Gastroesophageal sphincter (tissue), 4 donors: ENCODE data around the gene MSRB2. TPM values are rescaled to one million over a fixed set of nuclear protein-coding genes. Genes with fewer than 3 reads are reported as not detected.

Experiments used
- ATAC-seq: fragments of 150-250 bp; one replicate; pipeline ENCODE4 v1.9.1; 2016; ENCODE audit warnings: mild to moderate bottlenecking, moderate library complexity
- H3K27ac ChIP-seq, 4 donors: fragments of 200-600 bp; sonication (generic) in 3 of 4; 1 replicate in 3 of 4; 2 replicates in 1 of 4; pipeline ENCODE4 v1.5.1; 2016 to 2019
- H3K27me3 ChIP-seq: fragments of 200-600 bp; sonication (generic); one replicate; pipeline ENCODE4 v1.5.1; 2019
- H3K36me3 ChIP-seq, 2 donors: fragments of 200-600 bp; sonication (generic); one replicate each; pipeline ENCODE4 v1.5.1; 2019; ENCODE audit warnings: control low read depth in 1 of 2
- H3K4me1 ChIP-seq, 3 donors: fragments of 200-600 bp; sonication (generic); 1 replicate in 2 of 3; 2 replicates in 1 of 3; pipeline ENCODE4 v1.5.1; 2016 to 2019; ENCODE audit warnings: control low read depth in 2 of 3
- H3K4me3 ChIP-seq, 2 donors: fragments of 200-600 bp; sonication (generic); one replicate each; pipeline ENCODE4 v1.5.1; 2019; ENCODE audit warnings: mild to moderate bottlenecking in 1 of 2, moderate library complexity in 1 of 2
- H3K9me3 ChIP-seq, 3 donors: fragments of 200-600 bp; sonication (generic); one replicate each; pipeline ENCODE4 v1.5.1; 2017 to 2019; ENCODE audit warnings: control low read depth in 2 of 3
- EP300 ChIP-seq: sonication (generic); formaldehyde crosslinking; IDR thresholded peaks from one replicate; pipeline ENCODE4 v1.6.1; 2017; ENCODE audit warnings: antibody characterized with exemption, mild to moderate bottlenecking
- POLR2A ChIP-seq, 2 donors: fragments of 450-650 bp; IDR thresholded peaks; one replicate each; pipeline ENCODE4 v1.6.1; 2017; ENCODE audit warnings: antibody characterized with exemption in 2 of 2, mild to moderate bottlenecking in 2 of 2, moderate library complexity in 1 of 2
- POLR2AphosphoS5 ChIP-seq: sonication (generic); formaldehyde crosslinking; IDR thresholded peaks from one replicate; pipeline ENCODE4 v1.6.1; 2017; ENCODE audit warnings: antibody characterized with exemption
- whole genome bisulfite sequencing, 2 donors: methylation state at CpG; one replicate each; pipeline ENCODE4 v1.1.5; 2018; ENCODE audit warnings: low coverage in 1 of 2; 5-methylcytosine and 5-hydroxymethylcytosine counted together
- total RNA-seq, 4 donors: library from RNA; depleted of rRNA; stranded (reverse); fragments of >200 nt; gene quantifications; one replicate each; pipeline ENCODE4 v1.1.0, GENCODE V29; 2016
- TF ChIP-seq, protein P1 (sequence below), 4 experiments: fragments of 200-600 bp in 2 of 4; fragments of 450-650 bp in 2 of 4; sonication (generic) in 1 of 4; IDR thresholded peaks; one replicate each; pipeline ENCODE4 v1.5.1; 2017 to 2019; ENCODE audit warnings: antibody characterized with exemption in 4 of 4, mild to moderate bottlenecking in 2 of 4, moderate library complexity in 2 of 4

Gene MSRB2
- total RNA-seq, 4 donors from 2014 or later: 37.3 to 54.9 (median 42.8) TPM

GRCh38 chr10:23136462-23136861 lies 41.1 kb downstream of the MSRB2 start:
- peaks cover 0 to 5% of the 10 kb centered on the region in 2 donors for H3K36me3 ChIP-seq
- H3K4me1 ChIP-seq: no peaks in the 10 kb centered on the region
- H3K27me3 ChIP-seq: no peaks in the 10 kb centered on the region
- H3K4me3 ChIP-seq: no peak overlapping the region
- TF ChIP-seq EP300: no peak
- TF ChIP-seq, protein P1, sequence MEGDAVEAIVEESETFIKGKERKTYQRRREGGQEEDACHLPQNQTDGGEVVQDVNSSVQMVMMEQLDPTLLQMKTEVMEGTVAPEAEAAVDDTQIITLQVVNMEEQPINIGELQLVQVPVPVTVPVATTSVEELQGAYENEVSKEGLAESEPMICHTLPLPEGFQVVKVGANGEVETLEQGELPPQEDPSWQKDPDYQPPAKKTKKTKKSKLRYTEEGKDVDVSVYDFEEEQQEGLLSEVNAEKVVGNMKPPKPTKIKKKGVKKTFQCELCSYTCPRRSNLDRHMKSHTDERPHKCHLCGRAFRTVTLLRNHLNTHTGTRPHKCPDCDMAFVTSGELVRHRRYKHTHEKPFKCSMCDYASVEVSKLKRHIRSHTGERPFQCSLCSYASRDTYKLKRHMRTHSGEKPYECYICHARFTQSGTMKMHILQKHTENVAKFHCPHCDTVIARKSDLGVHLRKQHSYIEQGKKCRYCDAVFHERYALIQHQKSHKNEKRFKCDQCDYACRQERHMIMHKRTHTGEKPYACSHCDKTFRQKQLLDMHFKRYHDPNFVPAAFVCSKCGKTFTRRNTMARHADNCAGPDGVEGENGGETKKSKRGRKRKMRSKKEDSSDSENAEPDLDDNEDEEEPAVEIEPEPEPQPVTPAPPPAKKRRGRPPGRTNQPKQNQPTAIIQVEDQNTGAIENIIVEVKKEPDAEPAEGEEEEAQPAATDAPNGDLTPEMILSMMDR (IDR thresholded peaks at IDR 0.05): no peak
- no peak for TF ChIP-seq POLR2A (IDR thresholded peaks at IDR 0.05)
- no peak for TF ChIP-seq POLR2AphosphoS5
- no peak overlapping the region for H3K27ac ChIP-seq
- WGBS, 2 donors: 85 to 96% methylated on average over 4 of the region's 4 CpGs
- no peak for ATAC-seq
- H3K9me3 ChIP-seq: peaks cover 0 to 7% (median 0%) of the 10 kb centered on the region in 3 donors

GRCh38 chr10:23139677-23140076 lies 44.3 kb downstream of the MSRB2 start:
- Histone ChIP-seq H3K4me3 (no peak overlapping the region), H3K4me1 (no peaks in the 10 kb centered on the region), H3K27ac (no peak overlapping the region), H3K36me3 (no peaks in the 10 kb centered on the region), H3K9me3 (peaks cover 0 to under 1% (median 0%) of the 10 kb centered on the region in 3 donors), H3K27me3 (no peaks in the 10 kb centered on the region)
- TF ChIP-seq EP300 (no peak), POLR2A (IDR thresholded peaks at IDR 0.05) (no peak), POLR2AphosphoS5 (no peak)
- TF ChIP-seq, protein P1 (IDR thresholded peaks at IDR 0.05): no peak
- no peak for ATAC-seq
- WGBS, 2 donors: 100% methylated on average over 1 of the region's 1 CpG; no CpG with 5 or more reads in 1 of the 2 donors

DNA sequence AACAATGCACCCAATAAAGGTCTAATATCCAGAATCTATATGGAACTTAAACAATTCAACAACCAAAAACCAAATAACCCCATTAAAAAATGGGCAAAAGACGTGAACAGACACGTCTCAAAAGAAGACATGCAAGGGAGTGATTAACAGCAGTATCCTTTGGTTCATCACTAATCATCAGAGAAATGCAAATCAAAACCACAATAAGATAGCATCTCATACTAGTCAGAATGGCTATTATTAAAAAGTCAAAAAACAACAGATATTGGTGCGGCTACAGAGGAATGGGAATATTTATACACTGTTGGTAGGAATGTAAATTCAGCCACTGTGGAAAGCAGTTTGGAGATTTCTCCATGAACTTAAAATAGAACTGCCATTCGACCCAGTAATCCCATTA lies 46.6 kb downstream of the MSRB2 start:
- WGBS, 2 donors: 67 to 81% methylated on average over 4 of the region's 4 CpGs
- Histone ChIP-seq H3K36me3 (no peaks in the 10 kb centered on the region), H3K27me3 (no peaks in the 10 kb centered on the region), H3K9me3 (no peaks in the 10 kb centered on the region), H3K4me3 (no peak overlapping the region), H3K4me1 (no peaks in the 10 kb centered on the region), H3K27ac (no peak overlapping the region)
- TF ChIP-seq EP300 (no peak), POLR2AphosphoS5 (no peak), POLR2A (IDR thresholded peaks at IDR 0.05) (no peak)
- TF ChIP-seq, protein P1 (IDR thresholded peaks at IDR 0.05): no peak
- ATAC-seq: no peak

- Histone ChIP-seq H3K27ac (no peak overlapping the region), H3K9me3 (no peaks in the 10 kb centered on the region), H3K36me3 (no peaks in the 10 kb centered on the region), H3K4me3 (no peak overlapping the region), H3K4me1 (no peaks in the 10 kb centered on the region), H3K27me3 (no peaks in the 10 kb centered on the region)
- WGBS, 2 donors: 85% methylated on average over 4 of the region's 9 CpGs; no CpG with 5 or more reads in 1 of the 2 donors
- ATAC-seq: no peak
- TF ChIP-seq, protein P1 (IDR thresholded peaks at IDR 0.05): no peak
- TF ChIP-seq EP300: no peak
- no peak for TF ChIP-seq POLR2A (IDR thresholded peaks at IDR 0.05)
- no peak for TF ChIP-seq POLR2AphosphoS5
Observed at GRCh38 chr10:23146258-23146657, 50.9 kb downstream of the MSRB2 start.

DNA sequence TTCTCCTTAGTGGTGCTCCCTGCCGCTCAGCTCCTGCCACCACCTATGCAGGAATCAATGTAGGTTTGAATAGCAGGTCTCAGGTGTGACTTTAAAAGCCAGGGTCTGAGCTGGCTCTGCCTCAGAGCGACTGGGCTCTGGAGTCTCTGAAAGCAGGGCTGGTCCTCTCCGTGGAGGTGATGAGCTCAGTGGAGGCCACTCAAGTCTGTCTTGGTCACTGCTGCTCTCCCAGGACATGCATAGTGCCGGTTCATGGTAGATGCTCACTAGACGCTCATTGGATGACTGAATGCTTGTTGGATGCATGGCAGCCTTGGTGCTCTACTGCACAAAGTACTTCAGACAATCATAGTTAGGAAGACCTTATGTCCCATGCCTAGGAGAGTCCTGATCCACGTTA lies 51.7 kb downstream of the MSRB2 start:
- 79 to 91% methylated on average over 2 to 5 of the region's 6 CpGs for WGBS, 2 donors
- no peak for ATAC-seq
- no peak overlapping the region for H3K4me3 ChIP-seq

More for the DNA sequence above, 51.7 kb downstream of the MSRB2 start:
- H3K4me1 ChIP-seq: no peaks in the 10 kb centered on the region
- no peaks in the 10 kb centered on the region for H3K36me3 ChIP-seq
- TF ChIP-seq POLR2A (IDR thresholded peaks at IDR 0.05) (no peak), EP300 (no peak), POLR2AphosphoS5 (no peak)
- TF ChIP-seq, protein P1 (IDR thresholded peaks at IDR 0.05): no peak
- H3K27me3 ChIP-seq: no peaks in the 10 kb centered on the region
- H3K9me3 ChIP-seq: no peaks in the 10 kb centered on the region
- no peak overlapping the region for H3K27ac ChIP-seq
